A375 (cell line): ENCODE measurements around the gene RNF149. TPM values are rescaled to one million over a fixed set of nuclear protein-coding genes. Genes with fewer than 3 reads are reported as not detected.

ENCODE experiments used
- small RNA-seq: library from RNA; depleted of rRNA; stranded (forward); fragments of <200 nt; gene quantifications from one replicate; pipeline ENCODE3, GENCODE V24; 2014
- total RNA-seq: library from RNA; depleted of rRNA; stranded (reverse); fragments of >200 nt; shearing (Covaris generic); gene quantifications from 2 replicates; pipeline ENCODE4 v1.2.3, GENCODE V29; 2014; rRNA removed

RNF149 gene
- 18.9 and 23.0 TPM in 2 replicates for total RNA-seq

GRCh38 chr2:101308432-101309210 is at the start of gene RNF149:
TSS of gene RNF149 (minus strand) at chr2:101308701. CDS start at chr2:101308588, 113 bp downstream.

GRCh38 chr2:101252408-101253012 is 56.0 kb downstream of the RNF149 start, which contains the start of gene CNOT11:
TSS of gene CNOT11 (plus strand) at chr2:101252886. CDS start at chr2:101252965, 79 bp downstream.

Small RNA genes lying within 50 kb of the gene (small RNA-seq; reads per million reads assigned to genes)
- not detected for gene MIR5696
- 11.4 reads per million, percentile 89 among the genes with 10 or more reads in this experiment for gene SNORD89

Other genes with a start within 250 kb of the RNF149 start
- gene TBC1D8, start 157.3 kb downstream of the RNF149 start, total RNA-seq, result 31.8 and 34.0 TPM in 2 replicates
- gene CNOT11, start 55.8 kb downstream of the RNF149 start, total RNA-seq, result 18.7 and 24.3 TPM in 2 replicates
- gene CREG2, start 78.8 kb upstream of the RNF149 start, total RNA-seq, result not detected in 2 replicates
- gene RFX8, start 166.4 kb upstream of the RNF149 start, total RNA-seq, result not detected in 2 replicates